Endothelial cell of umbilical vein (primary cell): Measurements from ENCODE around the gene EARS2. TPM values are rescaled to one million over a fixed set of nuclear protein-coding genes. Genes with fewer than 3 reads are reported as not detected.

Experiments used
- BruUV-seq: library from RNA; stranded (reverse); fragments of 400-500 nt; replicated peaks from 2 replicates; lab custom pipeline; 2021; lab: Mats Ljungman, UMichigan
- CTCF ChIA-PET: fragments of 300-600, 350-600 bp; sonication (Branson Sonifier 250); formaldehyde crosslinking; loops from one replicate; lab custom pipeline; 2021; ENCODE audit warnings: antibody characterized with exemption, inconsistent platforms; lab: Charles Lee
- POLR2A ChIA-PET: fragments of 300-600, 350-600 bp; sonication (Branson Sonifier 250); formaldehyde crosslinking; loops from one replicate; lab custom pipeline; 2021; ENCODE audit warnings: antibody characterized with exemption, inconsistent platforms; lab: Charles Lee
- DNase-seq: peaks from one replicate; pipeline ENCODE4 v3.0.0-alpha.2; 2011; ENCODE audit warnings: low read depth, low spot score
- FAIRE-seq: peaks from 2 replicates; lab custom pipeline; 2011; peaks lifted over from hg19 to GRCh38; lab: Jason Lieb, UNC
- H2AFZ ChIP-seq: 2 replicates; pipeline ENCODE4 v1.6.0; 2012; ENCODE audit warnings: low read depth, low read length, control low read depth, inconsistent platforms
- H3K27ac ChIP-seq: 2 replicates; pipeline ENCODE4 v1.5.1; 2011; ENCODE audit warnings: low read depth, mild to moderate bottlenecking, control low read depth, low read length, moderate library complexity; ENCODE audit not compliant: insufficient read depth
- H3K27me3 ChIP-seq, 2 experiments: 2 replicates each; pipeline versions ENCODE4 v1.6.0 to v1.6.1; 2011; ENCODE audit warnings: low read length in 2 of 2, mixed read lengths in 1 of 2; ENCODE audit not compliant: control insufficient read depth in 2 of 2, insufficient read depth in 2 of 2
- H3K36me3 ChIP-seq, 2 experiments: 2 replicates in 1 of 2; 3 replicates in 1 of 2; pipeline ENCODE4 v1.5.1; 2011; ENCODE audit warnings: low read length in 2 of 2, mild to moderate bottlenecking in 1 of 2, moderate library complexity in 1 of 2; ENCODE audit not compliant: control insufficient read depth in 2 of 2, insufficient read depth in 2 of 2; ENCODE audit errors: extremely low read depth in 1 of 2
- H3K4me1 ChIP-seq: 3 replicates; pipeline ENCODE4 v1.5.1; 2011; ENCODE audit warnings: mild to moderate bottlenecking, low read length; ENCODE audit not compliant: control insufficient read depth, insufficient read depth; ENCODE audit errors: extremely low read depth
- H3K4me2 ChIP-seq: 2 replicates; pipeline ENCODE4 v1.6.1; 2011; ENCODE audit warnings: low read length, control low read depth, mixed read lengths; ENCODE audit not compliant: insufficient read depth
- H3K4me3 ChIP-seq, 3 experiments: fragments of 200-600 bp in 1 of 3; sonication (generic), shearing (Covaris generic) in 1 of 3; replicated peaks in 1 of 3; 2 replicates each; pipeline ENCODE4 v1.5.1; 2011 to 2016; ENCODE audit warnings: control low read depth in 3 of 3, low read length in 3 of 3, mild to moderate bottlenecking in 2 of 3, inconsistent platforms in 1 of 3, low read depth in 1 of 3, moderate library complexity in 1 of 3; ENCODE audit not compliant: insufficient read depth in 1 of 3
- H3K79me2 ChIP-seq: 2 replicates; pipeline ENCODE4 v1.6.0; 2012; ENCODE audit warnings: low read length, inconsistent platforms; ENCODE audit not compliant: control insufficient read depth, insufficient read depth
- H3K9ac ChIP-seq: replicated peaks from 2 replicates; pipeline ENCODE3; 2011; ENCODE audit warnings: low read length, control low read depth; ENCODE audit not compliant: insufficient read depth; ENCODE audit errors: extremely low read depth
- H3K9me1 ChIP-seq: replicated peaks from 3 replicates; pipeline ENCODE4 v1.6.0; 2011; ENCODE audit warnings: mild to moderate bottlenecking, low read length; ENCODE audit not compliant: control insufficient read depth, insufficient read depth; ENCODE audit errors: extremely low read depth
- H3K9me3 ChIP-seq: replicated peaks from 2 replicates; pipeline ENCODE4 v1.5.1; 2012; ENCODE audit warnings: low read length, inconsistent platforms; ENCODE audit not compliant: control insufficient read depth, insufficient read depth
- H4K20me1 ChIP-seq: replicated peaks from 2 replicates; pipeline ENCODE3; 2011; ENCODE audit warnings: mild to moderate bottlenecking, low read length; ENCODE audit not compliant: control insufficient read depth, insufficient read depth; ENCODE audit errors: extremely low read depth
- EZH2 ChIP-seq: IDR thresholded peaks from 2 replicates; pipeline ENCODE4 v1.6.1; 2012; ENCODE audit warnings: borderline replicate concordance, low read depth, mild to moderate bottlenecking, moderate library complexity, low read length, inconsistent platforms; ENCODE audit not compliant: severe bottlenecking
- FOS ChIP-seq: IDR thresholded peaks from 2 replicates; pipeline ENCODE4 v1.6.1; 2011; ENCODE audit warnings: mild to moderate bottlenecking, low read length, moderate library complexity, borderline replicate concordance; ENCODE audit not compliant: insufficient read depth
- GATA2 ChIP-seq: IDR thresholded peaks from 2 replicates; pipeline ENCODE4 v1.7.0; 2011; ENCODE audit warnings: low read depth, mild to moderate bottlenecking, moderate library complexity, mixed read lengths, low read length; ENCODE audit not compliant: insufficient read length, insufficient read depth
- JUN ChIP-seq: IDR thresholded peaks from 2 replicates; pipeline ENCODE4 v1.6.1; 2011; ENCODE audit warnings: borderline replicate concordance, low read depth; ENCODE audit not compliant: insufficient read length, insufficient read depth
- MYC ChIP-seq: IDR thresholded peaks from one replicate; pipeline ENCODE4 v1.6.1; 2011; ENCODE audit warnings: mild to moderate bottlenecking, low read depth, low read length
- POLR2A ChIP-seq: IDR thresholded peaks from 2 replicates; pipeline ENCODE4 v1.6.1; 2012; ENCODE audit warnings: low read depth, mild to moderate bottlenecking, control low read depth, low read length
- POLR2AphosphoS5 ChIP-seq: IDR thresholded peaks from 2 replicates; pipeline ENCODE4 v1.6.1; 2012; ENCODE audit warnings: low read depth, mild to moderate bottlenecking, control low read depth, low read length, moderate library complexity; ENCODE audit not compliant: insufficient read depth
- dilution Hi-C: fragments of 300-500 bp; cut with MboI; formaldehyde crosslinking; loops from one replicate; pipeline ENCODE4 v1.15.0; 2019; ENCODE audit warnings: low sequenced_read_pairs; ENCODE audit not compliant: extremely low pct_ligation_motif_present
- intact Hi-C: fragments of 100-400 bp; cut with micrococcal nuclease; formaldehyde crosslinking; loops from one replicate; pipeline ENCODE4 v1.10.0; 2022
- polyA plus RNA-seq, 4 experiments: library from polyadenylated mRNA; depleted of rRNA in 3 of 4; stranded (reverse) in 3 of 4; unstranded in 1 of 4; fragments of >200 nt; gene quantifications; 2 replicates each; pipeline versions ENCODE4 v1.2.1 to v1.2.3, GENCODE V29; 2011 to 2012; ENCODE audit warnings: missing spikeins in 1 of 4
- total RNA-seq: library from RNA; stranded (reverse); gene quantifications from 2 replicates; pipeline ENCODE4 v1.2.3, GENCODE V29; 2021
- TF ChIP-seq, protein P1 (sequence below): IDR thresholded peaks from 2 replicates; pipeline ENCODE4 v1.6.1; 2011; ENCODE audit not compliant: insufficient read depth, insufficient read length
- TF ChIP-seq, protein P2 (sequence below), 2 donors: IDR thresholded peaks; 1 replicate in 1 of 2; 2 replicates in 1 of 2; pipeline ENCODE4 v1.5.1; 2011; ENCODE audit warnings: low read length in 2 of 2, mild to moderate bottlenecking in 2 of 2, moderate library complexity in 2 of 2, control low read depth in 1 of 2, inconsistent platforms in 1 of 2, low read depth in 1 of 2; ENCODE audit not compliant: insufficient read depth in 1 of 2; ENCODE audit errors: extremely low read depth in 1 of 2

Gene EARS2
- total and polyA plus RNA-seq, 2 donors (not counting 3 experiments of a cell fraction or from before 2014, with no cell fraction given) = 14.7 to 21.6 TPM

DNA sequence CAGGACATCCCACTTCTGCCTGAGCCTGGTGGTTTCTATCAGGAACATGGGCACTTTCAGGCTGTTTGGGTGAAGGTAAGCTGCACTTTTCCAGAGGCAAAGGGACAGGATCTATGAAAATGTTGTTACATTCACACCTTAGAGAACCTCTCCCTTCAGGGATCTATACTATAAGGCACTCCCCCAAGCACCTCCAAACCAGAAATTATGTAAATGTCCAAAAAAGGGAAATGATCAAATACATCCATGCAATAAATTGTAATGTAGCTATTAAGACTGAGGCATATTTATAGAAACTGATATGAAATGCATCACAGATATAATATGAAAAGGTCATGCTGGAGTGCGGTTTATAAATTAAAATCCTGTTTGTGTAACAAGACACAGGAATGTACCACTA lies 80.9 kb downstream of the EARS2 start:
- Histone ChIP-seq H3K4me3 (no peak overlapping the region), H3K27ac (no peak overlapping the region), H3K9me3 (no peaks in the 10 kb centered on the region), H3K79me2 (no peaks in the 10 kb centered on the region), H3K9ac (no peak overlapping the region), H4K20me1 (no peaks in the 10 kb centered on the region), H3K9me1 (no peaks in the 10 kb centered on the region), H3K36me3 (peaks cover 13 to 40% of the 10 kb centered on the region in 2 experiments), H3K27me3 (no peaks in the 10 kb centered on the region), H3K4me2 (no peak overlapping the region), H2AFZ (no peak overlapping the region), H3K4me1 (no peaks in the 10 kb centered on the region)
- FAIRE-seq = no peak
- ChIA-PET POLR2A (no interaction called here), CTCF (interaction anchor here (1.4 kb wide), 1 partner anchor 40 kb away, joined by 3 read pairs; no protein-coding TSS in a partner anchor)
- BruUV-seq = no TSS peak
- no peak for TF ChIP-seq POLR2A
- TF ChIP-seq JUN = no peak
- no peak for TF ChIP-seq MYC
- no peak for TF ChIP-seq POLR2AphosphoS5
- no peak for TF ChIP-seq FOS
- no peak for TF ChIP-seq EZH2
- TF ChIP-seq, protein P1, sequence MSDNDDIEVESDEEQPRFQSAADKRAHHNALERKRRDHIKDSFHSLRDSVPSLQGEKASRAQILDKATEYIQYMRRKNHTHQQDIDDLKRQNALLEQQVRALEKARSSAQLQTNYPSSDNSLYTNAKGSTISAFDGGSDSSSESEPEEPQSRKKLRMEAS = no peak
- TF ChIP-seq GATA2 = no peak
- TF ChIP-seq, protein P2, sequence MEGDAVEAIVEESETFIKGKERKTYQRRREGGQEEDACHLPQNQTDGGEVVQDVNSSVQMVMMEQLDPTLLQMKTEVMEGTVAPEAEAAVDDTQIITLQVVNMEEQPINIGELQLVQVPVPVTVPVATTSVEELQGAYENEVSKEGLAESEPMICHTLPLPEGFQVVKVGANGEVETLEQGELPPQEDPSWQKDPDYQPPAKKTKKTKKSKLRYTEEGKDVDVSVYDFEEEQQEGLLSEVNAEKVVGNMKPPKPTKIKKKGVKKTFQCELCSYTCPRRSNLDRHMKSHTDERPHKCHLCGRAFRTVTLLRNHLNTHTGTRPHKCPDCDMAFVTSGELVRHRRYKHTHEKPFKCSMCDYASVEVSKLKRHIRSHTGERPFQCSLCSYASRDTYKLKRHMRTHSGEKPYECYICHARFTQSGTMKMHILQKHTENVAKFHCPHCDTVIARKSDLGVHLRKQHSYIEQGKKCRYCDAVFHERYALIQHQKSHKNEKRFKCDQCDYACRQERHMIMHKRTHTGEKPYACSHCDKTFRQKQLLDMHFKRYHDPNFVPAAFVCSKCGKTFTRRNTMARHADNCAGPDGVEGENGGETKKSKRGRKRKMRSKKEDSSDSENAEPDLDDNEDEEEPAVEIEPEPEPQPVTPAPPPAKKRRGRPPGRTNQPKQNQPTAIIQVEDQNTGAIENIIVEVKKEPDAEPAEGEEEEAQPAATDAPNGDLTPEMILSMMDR (IDR thresholded peaks at IDR 0.05; ENCODE audit: extremely low read depth in 1 of 2, insufficient read depth in 1 of 2, low read depth in 1 of 2, low read length in 2 of 2) = no peak
- no peak for DNase-seq
- intact Hi-C loops = no loop called here
- dilution Hi-C loops = no loop called here

Other genes starting within 250 kb of the EARS2 start
- 20.7 and 24.1 TPM in 2 replicates for gene COG7, start 104.2 kb downstream of the EARS2 start, total RNA-seq
- 42.0 and 52.4 TPM in 2 replicates for gene COG7, start 104.2 kb downstream of the EARS2 start, polyA plus RNA-seq
- gene GGA2, start 46.9 kb downstream of the EARS2 start, total RNA-seq = 67.5 and 73.1 TPM in 2 replicates
- gene GGA2, start 46.9 kb downstream of the EARS2 start, polyA plus RNA-seq = 32.9 and 33.3 TPM in 2 replicates
- 64.8 and 69.9 TPM in 2 replicates for gene UBFD1, start 377 bp upstream of the EARS2 start, total RNA-seq
- gene UBFD1, start 377 bp upstream of the EARS2 start, polyA plus RNA-seq = 47.4 and 50.0 TPM in 2 replicates
- gene NDUFAB1, start 39.0 kb upstream of the EARS2 start, total RNA-seq = 109 and 112 TPM in 2 replicates
- 212 and 228 TPM in 2 replicates for gene NDUFAB1, start 39.0 kb upstream of the EARS2 start, polyA plus RNA-seq
- 11.8 and 15.6 TPM in 2 replicates for gene PALB2, start 84.0 kb upstream of the EARS2 start, total RNA-seq
- 4.1 and 5.1 TPM in 2 replicates for gene PALB2, start 84.0 kb upstream of the EARS2 start, polyA plus RNA-seq
- gene DCTN5, start 84.1 kb upstream of the EARS2 start, total RNA-seq = 80.8 and 83.5 TPM in 2 replicates
- gene DCTN5, start 84.1 kb upstream of the EARS2 start, polyA plus RNA-seq = 39.6 and 51.6 TPM in 2 replicates
- 100 and 109 TPM in 2 replicates for gene PLK1, start 121.5 kb upstream of the EARS2 start, total RNA-seq
- gene PLK1, start 121.5 kb upstream of the EARS2 start, polyA plus RNA-seq = 94.9 and 111 TPM in 2 replicates
- not detected in 2 replicates for gene ERN2, start 155.9 kb upstream of the EARS2 start, total RNA-seq
- 0.15 TPM in 1 of 2 replicates, not detected in the other for gene ERN2, start 155.9 kb upstream of the EARS2 start, polyA plus RNA-seq
- not detected in 2 replicates for gene CHP2, start 197.7 kb upstream of the EARS2 start, total RNA-seq
- gene CHP2, start 197.7 kb upstream of the EARS2 start, polyA plus RNA-seq = not detected in 2 replicates